IPS-15b (cell line): ENCODE data around the gene USP28.

Experiments used
- H3K27me3 ChIP-seq: one replicate; pipeline ENCODE4 v1.6.1; 2013; ENCODE audit warnings: low read length; ENCODE audit not compliant: control insufficient read depth, insufficient read depth
- H3K36me3 ChIP-seq: one replicate; pipeline ENCODE4 v1.6.1; 2013; ENCODE audit warnings: low read length; ENCODE audit not compliant: control insufficient read depth, insufficient read depth
- H3K4me1 ChIP-seq: one replicate; pipeline ENCODE4 v1.6.1; 2013; ENCODE audit warnings: mild to moderate bottlenecking, low read length; ENCODE audit not compliant: control insufficient read depth, insufficient read depth
- H3K4me3 ChIP-seq: one replicate; pipeline ENCODE4 v1.5.1; 2013; ENCODE audit warnings: low read depth, low read length
- H3K9ac ChIP-seq: one replicate; pipeline ENCODE4 v1.6.1; 2013; ENCODE audit warnings: low read depth, mild to moderate bottlenecking, low read length
- H3K9me3 ChIP-seq: one replicate; pipeline ENCODE4 v1.6.1; 2013; ENCODE audit warnings: mild to moderate bottlenecking, low read length; ENCODE audit not compliant: control insufficient read depth, insufficient read depth

USP28 gene

GRCh38 chr11:113752932-113753331, 122.4 kb downstream of the USP28 start:
- no peak overlapping the region for H3K4me3 ChIP-seq
- H3K27me3 ChIP-seq = no peaks in the 10 kb centered on the region
- H3K4me1 ChIP-seq = no peaks in the 10 kb centered on the region
- no peaks in the 10 kb centered on the region for H3K9me3 ChIP-seq
- H3K36me3 ChIP-seq = peaks cover 3% of the 10 kb centered on the region
- H3K9ac ChIP-seq = no peak overlapping the region
